SK-N-SH (cell line): Measurements from ENCODE around the gene SETX. TPM values are rescaled to one million over a fixed set of nuclear protein-coding genes. Genes with fewer than 3 reads are reported as not detected.

ENCODE experiments used
- CTCF ChIA-PET: fragments of 300-600, 350-600 bp; formaldehyde crosslinking; extraction: SDS; loops from one replicate; lab custom pipeline; 2021; lab: Yijun Ruan, JAX
- POLR2A ChIA-PET: fragments of 350-600 bp; sonication (Branson Sonifier 250); formaldehyde crosslinking; extraction: SDS; loops from one replicate; lab custom pipeline; 2020; ENCODE audit warnings: antibody characterized with exemption, inconsistent platforms; lab: Yijun Ruan, JAX
- DNase-seq: peaks from one replicate; pipeline ENCODE4 v3.0.0; 2012
- H2AFZ ChIP-seq: fragments of 200-600 bp; sonication (generic); 2 replicates; pipeline ENCODE4 v1.8.1; 2016; ENCODE audit warnings: antibody characterized with exemption, mild to moderate bottlenecking, low read depth
- H3F3A ChIP-seq: fragments of 200-600 bp; sonication (generic); replicated peaks from 2 replicates; pipeline ENCODE3; 2016; ENCODE audit warnings: antibody characterized with exemption, mild to moderate bottlenecking; ENCODE audit not compliant: insufficient read depth
- H3K27ac ChIP-seq, 2 experiments: fragments of 200-500 bp in 1 of 2; fragments of 200-600 bp in 1 of 2; sonication (Bioruptor generic) in 1 of 2; sonication (generic), shearing (Covaris generic) in 1 of 2; 2 replicates each; pipeline versions ENCODE4 v1.5.1 to v1.6.1; 2014 to 2016; ENCODE audit warnings: low read depth in 2 of 2, inconsistent platforms in 1 of 2, low read length in 1 of 2, mild to moderate bottlenecking in 1 of 2, mixed read lengths in 1 of 2
- H3K27me3 ChIP-seq: fragments of 200-600 bp; sonication (generic), shearing (Covaris generic); 2 replicates; pipeline ENCODE4 v1.6.1; 2016; ENCODE audit warnings: mixed run types; ENCODE audit not compliant: insufficient read depth
- H3K36me3 ChIP-seq, 2 experiments: fragments of 200-500 bp in 1 of 2; fragments of 200-600 bp in 1 of 2; sonication (Bioruptor generic) in 1 of 2; sonication (generic) in 1 of 2; replicated peaks in 1 of 2; 2 replicates each; pipeline versions ENCODE3 to v1.5.1; 2014 to 2016; ENCODE audit warnings: low read length in 1 of 2, mild to moderate bottlenecking in 1 of 2; ENCODE audit not compliant: insufficient read depth in 2 of 2, control insufficient read depth in 1 of 2
- H3K4me1 ChIP-seq, 2 experiments: fragments of 200-500 bp in 1 of 2; fragments of 200-600 bp in 1 of 2; sonication (Bioruptor generic) in 1 of 2; sonication (generic), shearing (Covaris generic) in 1 of 2; 2 replicates each; pipeline versions ENCODE4 v1.5.1 to v1.6.1; 2014 to 2016; ENCODE audit warnings: low read depth in 1 of 2, low read length in 1 of 2, mixed run types in 1 of 2; ENCODE audit not compliant: insufficient read depth in 2 of 2, control insufficient read depth in 1 of 2
- H3K4me2 ChIP-seq: fragments of 200-600 bp; sonication (generic), shearing (Covaris generic); 2 replicates; pipeline ENCODE4 v1.6.1; 2017; ENCODE audit warnings: mixed run types
- H3K4me3 ChIP-seq, 2 experiments: fragments of 200-500 bp in 1 of 2; fragments of 200-600 bp in 1 of 2; sonication (Bioruptor generic) in 1 of 2; sonication (generic), shearing (Covaris generic) in 1 of 2; 2 replicates each; pipeline versions ENCODE4 v1.5.1 to v1.8.1; 2014 to 2016; ENCODE audit warnings: low read depth in 2 of 2, inconsistent platforms in 1 of 2, low read length in 1 of 2, mild to moderate bottlenecking in 1 of 2, mixed read lengths in 1 of 2, moderate library complexity in 1 of 2
- H3K79me2 ChIP-seq: fragments of 200-600 bp; sonication (generic); 2 replicates; pipeline ENCODE4 v1.8.1; 2017; ENCODE audit warnings: mild to moderate bottlenecking; ENCODE audit not compliant: insufficient read depth
- H3K9ac ChIP-seq: fragments of 200-600 bp; sonication (generic); 2 replicates; pipeline ENCODE4 v1.6.1; 2017; ENCODE audit warnings: mixed run types
- H3K9me2 ChIP-seq: fragments of 200-600 bp; sonication (generic); 2 replicates; pipeline ENCODE4 v1.6.1; 2017; ENCODE audit warnings: mixed run types
- H3K9me3 ChIP-seq: fragments of 200-600 bp; sonication (generic); 2 replicates; pipeline ENCODE4 v1.6.1; 2017; ENCODE audit warnings: mixed run types, mild to moderate bottlenecking, moderate library complexity
- H4K20me1 ChIP-seq: fragments of 200-600 bp; sonication (generic); 2 replicates; pipeline ENCODE4 v1.6.1; 2017; ENCODE audit warnings: mild to moderate bottlenecking, mixed run types; ENCODE audit not compliant: insufficient read depth
- EP300 ChIP-seq, 2 experiments: IDR thresholded peaks; 2 replicates each; pipeline versions ENCODE4 v1.4.0 to v1.6.1; 2012; ENCODE audit warnings: borderline replicate concordance in 1 of 2, low read depth in 1 of 2, low read length in 1 of 2
- EZH2phosphoT487 ChIP-seq: fragments of 200-600 bp; sonication (generic); IDR thresholded peaks from 2 replicates; pipeline ENCODE4 v1.6.1; 2017; ENCODE audit warnings: low read depth, mixed run types, mild to moderate bottlenecking, antibody characterized with exemption, moderate library complexity, borderline replicate concordance
- FOSL2 ChIP-seq: IDR thresholded peaks from 2 replicates; pipeline ENCODE4 v1.4.0; 2012; ENCODE audit warnings: low read depth, mild to moderate bottlenecking, moderate library complexity, borderline replicate concordance
- FOXM1 ChIP-seq: IDR thresholded peaks from 2 replicates; pipeline ENCODE4 v1.4.0; 2012; ENCODE audit warnings: low read depth, mild to moderate bottlenecking
- MEF2A ChIP-seq: IDR thresholded peaks from 2 replicates; pipeline ENCODE4 v1.4.0; 2012; ENCODE audit warnings: low read depth, borderline replicate concordance
- MXI1 ChIP-seq: IDR thresholded peaks from 2 replicates; pipeline ENCODE4 v1.6.1; 2012; ENCODE audit warnings: mild to moderate bottlenecking, low read depth, low read length, improper control_type of control experiment
- NRF1 ChIP-seq: IDR thresholded peaks from 2 replicates; pipeline ENCODE4 v1.6.1; 2012; ENCODE audit warnings: low read depth, mild to moderate bottlenecking, low read length
- RAD21 ChIP-seq: IDR thresholded peaks from 2 replicates; pipeline ENCODE4 v1.6.1; 2012; ENCODE audit warnings: mild to moderate bottlenecking, low read length
- REST ChIP-seq: IDR thresholded peaks from 2 replicates; pipeline ENCODE4 v1.6.1; 2012; ENCODE audit warnings: mild to moderate bottlenecking, low read depth, low read length, moderate library complexity
- RFX5 ChIP-seq: IDR thresholded peaks from 2 replicates; pipeline ENCODE4 v1.6.1; 2012; ENCODE audit warnings: mild to moderate bottlenecking, improper control_type of control experiment, low read length
- RXRA ChIP-seq: IDR thresholded peaks from 2 replicates; pipeline ENCODE4 v1.4.0; 2012; ENCODE audit warnings: low read depth, mild to moderate bottlenecking, borderline replicate concordance
- SIN3A ChIP-seq: IDR thresholded peaks from 2 replicates; pipeline ENCODE4 v1.6.1; 2012; ENCODE audit warnings: low read depth, mild to moderate bottlenecking, low read length, moderate library complexity, borderline replicate concordance
- ZBTB33 ChIP-seq: IDR thresholded peaks from 2 replicates; pipeline ENCODE4 v1.4.0; 2012; ENCODE audit warnings: low read depth, borderline replicate concordance
- WGBS: methylation state at CpG from one replicate; pipeline ENCODE4 v1.1.6; 2017; ENCODE audit warnings: low lambda C conversion rate; 5-methylcytosine and 5-hydroxymethylcytosine counted together
- polyA plus RNA-seq, 3 experiments: library from polyadenylated mRNA; depleted of rRNA; stranded (reverse); fragments of >200 nt; gene quantifications; 2 replicates each; pipeline ENCODE4 v1.2.3, GENCODE V29; 2012

SETX gene
- polyA plus RNA-seq, 1 of the 3 experiments (the other 2 are of a cell fraction), result 12.3 TPM

- no peak for TF ChIP-seq ZBTB33
- TF ChIP-seq RAD21, result no peak
- no peak for TF ChIP-seq EP300 (IDR thresholded peaks at IDR 0.05; ENCODE audit: borderline replicate concordance in 1 of 2, low read depth in 1 of 2, low read length in 1 of 2)
These were observed 128.0 kb downstream of the SETX start (continued) for GRCh38 chr9:132226571-132227430.

- no peak overlapping the region for H2AFZ ChIP-seq
- no peak for DNase-seq
- H3F3A ChIP-seq, result no peaks in the 10 kb centered on the region
- no peaks in the 10 kb centered on the region for H3K36me3 ChIP-seq
- ChIA-PET CTCF (no interaction called here), POLR2A (no interaction called here)
- no peak overlapping the region for H3K4me2 ChIP-seq
- H4K20me1 ChIP-seq, result no peaks in the 10 kb centered on the region
- H3K79me2 ChIP-seq, result no peaks in the 10 kb centered on the region
- no peaks in the 10 kb centered on the region; a peak in 1 of 4 replicates for H3K4me1 ChIP-seq
- H3K27ac ChIP-seq, result no peak overlapping the region
- TF ChIP-seq RXRA (no peak), FOXM1 (no peak), FOSL2 (no peak), SIN3A (no peak), RFX5 (no peak), MXI1 (no peak), REST (no peak), ZBTB33 (no peak), EZH2phosphoT487 (no peak), MEF2A (no peak), NRF1 (no peak), EP300 (IDR thresholded peaks at IDR 0.05; ENCODE audit: borderline replicate concordance in 1 of 2, low read depth in 1 of 2, low read length in 1 of 2) (no peak)
- no peaks in the 10 kb centered on the region for H3K9me3 ChIP-seq
- H3K9me2 ChIP-seq, result no peaks in the 10 kb centered on the region
- no peaks in the 10 kb centered on the region for H3K27me3 ChIP-seq
- WGBS, result 52% methylated on average over 3 of the region's 3 CpGs
- H3K9ac ChIP-seq, result no peak overlapping the region
- no peak overlapping the region for H3K4me3 ChIP-seq
These were observed 130.1 kb downstream of the SETX start for GRCh38 chr9:132224645-132225044.
